HepG2 (cell line): Measurements from ENCODE around the gene QSER1. TPM values are rescaled to one million over a fixed set of nuclear protein-coding genes. Genes with fewer than 3 reads are reported as not detected.
A peak's percentile ranks its signal among the peaks of the same experiment; 100 is the strongest.

Experiments used
- AGO2 ChIP-seq: fragments of 200-400 bp; formaldehyde crosslinking; optimal IDR thresholded peaks from 2 replicates; pipeline ENCODE3; 2017; ENCODE audit warnings: mild to moderate bottlenecking, low read depth, low read length, moderate library complexity
- ARID4A ChIP-seq: sonication (generic); formaldehyde crosslinking; IDR thresholded peaks from 2 replicates; pipeline ENCODE4 v1.5.0; 2020; ENCODE audit warnings: mild to moderate bottlenecking, missing genetic modification reagents, borderline replicate concordance
- ATF2 ChIP-seq: sonication (generic); formaldehyde crosslinking; IDR thresholded peaks from 2 replicates; pipeline ENCODE4 v1.4.0; 2020; ENCODE audit warnings: missing genetic modification reagents
- MTF1 ChIP-seq: sonication (generic); formaldehyde crosslinking; IDR thresholded peaks from 2 replicates; pipeline ENCODE4 v1.5.0; 2020; ENCODE audit warnings: missing genetic modification reagents
- TERF1 ChIP-seq: sonication (generic); formaldehyde crosslinking; IDR thresholded peaks from 2 replicates; pipeline ENCODE4 v1.8.0; 2022; ENCODE audit warnings: mild to moderate bottlenecking, missing genetic modification reagents, moderate library complexity
- ZBTB46 ChIP-seq: sonication (generic); formaldehyde crosslinking; IDR thresholded peaks from 2 replicates; pipeline ENCODE4 v1.4.0; 2020; ENCODE audit warnings: mild to moderate bottlenecking, missing genetic modification reagents, borderline replicate concordance
- ZC3H4 ChIP-seq: sonication (generic); formaldehyde crosslinking; IDR thresholded peaks from 2 replicates; pipeline ENCODE4 v1.4.0; 2020; ENCODE audit warnings: missing genetic modification reagents, borderline replicate concordance
- ZNF282 ChIP-seq: fragments of 450-650 bp; IDR thresholded peaks from 2 replicates; pipeline ENCODE4 v1.6.1; 2018; ENCODE audit not compliant: partially characterized antibody
- ZNF605 ChIP-seq: sonication (generic); formaldehyde crosslinking; IDR thresholded peaks from 2 replicates; pipeline ENCODE4 v1.8.0; 2022; ENCODE audit warnings: mild to moderate bottlenecking, missing genetic modification reagents
- ZNF687 ChIP-seq: sonication (generic); formaldehyde crosslinking; IDR thresholded peaks from 2 replicates; pipeline ENCODE4 v1.5.1; 2020; ENCODE audit warnings: mild to moderate bottlenecking, missing genetic modification reagents, moderate library complexity
- polyA plus RNA-seq, 8 experiments: library from polyadenylated mRNA; depleted of rRNA in 3 of 8; stranded (reverse) in 7 of 8; unstranded in 1 of 8; fragments of >200 nt; fragmentation: Illumina TruSeq in 4 of 8; extraction: Trizol in 4 of 8; gene quantifications; 2 replicates each; pipeline versions ENCODE4 v1.2.1 to v1.2.3, GENCODE V29; 2011 to 2016; ENCODE audit warnings: low read depth in 4 of 8, missing spikeins in 1 of 8, mixed read lengths in 1 of 8; ENCODE audit not compliant: insufficient read depth in 1 of 8
- total RNA-seq, 5 experiments: library from RNA; depleted of rRNA; stranded (reverse); fragments of >200 nt; fragmentation: Illumina TruSeq; extraction: Trizol; gene quantifications; 2 replicates each; pipeline ENCODE4 v1.2.3, GENCODE V29; 2016; ENCODE audit warnings: low read depth in 1 of 5

Gene QSER1
- total and polyA plus RNA-seq, 2 of the 13 experiments (the other 11 are each of a cell fraction or from before 2014, with no cell fraction given), result 8.9 to 17.3 TPM

- TF ChIP-seq ZNF687 (CRISPR knock-in tag) (peak; percentile 59), ZNF605 (CRISPR knock-in tag) (peak; percentile 67), ZNF282 (no peak), TERF1 (CRISPR knock-in tag) (peak; percentile 46; the same call in 1 of the 2 replicates), AGO2 (peak; percentile 67), ZBTB46 (CRISPR knock-in tag) (no peak), ATF2 (CRISPR knock-in tag) (peak; percentile 24; the same call in 1 of the 2 replicates), ARID4A (CRISPR knock-in tag) (peak; percentile 22; the same call in 1 of the 2 replicates), ZC3H4 (CRISPR knock-in tag) (peak; percentile 28; the same call in 1 of the 2 replicates), MTF1 (CRISPR knock-in tag) (no peak)
Observed at GRCh38 chr11:32893343-32894148, 935 bp downstream of the QSER1 start (continued).
